H7 (cell line): ENCODE measurements around the gene ZSCAN10. TPM values are rescaled to one million over a fixed set of nuclear protein-coding genes. Genes with fewer than 3 reads are reported as not detected.

ENCODE experiments used
- DNase-seq: peaks from one replicate; pipeline ENCODE4 v3.0.0; 2012
- H3K27me3 ChIP-seq: 2 replicates; pipeline ENCODE4 v1.6.0; 2011; ENCODE audit warnings: mild to moderate bottlenecking, low read length; ENCODE audit not compliant: control insufficient read depth, insufficient read depth
- H3K36me3 ChIP-seq: replicated peaks from 2 replicates; pipeline ENCODE4 v1.5.1; 2011; ENCODE audit warnings: low read length; ENCODE audit not compliant: control insufficient read depth, insufficient read depth
- H3K4me3 ChIP-seq: 2 replicates; pipeline ENCODE4 v1.5.1; 2011; ENCODE audit warnings: low read depth, mild to moderate bottlenecking, control low read depth, low read length, moderate library complexity; ENCODE audit not compliant: insufficient read depth
- total RNA-seq: library from RNA; depleted of rRNA; stranded (reverse); fragments of >200 nt; shearing (Covaris generic); gene quantifications from 2 replicates; pipeline ENCODE4 v1.2.3, GENCODE V29; 2014

Gene ZSCAN10
- total RNA-seq, 1 experiment from 2014 or later, result 217 TPM

GRCh38 chr16:3106205-3106928 lies 7.3 kb upstream of the ZSCAN10 start:
- Histone ChIP-seq H3K36me3 (no peaks in the 10 kb centered on the region), H3K4me3 (peak overlapping the region; percentile 73), H3K27me3 (no peaks in the 10 kb centered on the region; the same call in 1 of the 2 replicates)
- peak; percentile 99 for DNase-seq

GRCh38 chr16:3101841-3102470 lies 2.9 kb upstream of the ZSCAN10 start:
- H3K27me3 ChIP-seq, result no peaks in the 10 kb centered on the region
- H3K36me3 ChIP-seq, result no peaks in the 10 kb centered on the region; the same call in 1 of the 2 replicates
- DNase-seq, result peak; percentile 86
- H3K4me3 ChIP-seq, result no peak overlapping the region

- Histone ChIP-seq H3K36me3 (peaks cover 3% of the 10 kb centered on the region), H3K4me3 (no peak overlapping the region), H3K27me3 (no peaks in the 10 kb centered on the region)
- DNase-seq, result peak; percentile 81
These were observed 2.1 kb upstream of the ZSCAN10 start for GRCh38 chr16:3101018-3101840.

- peaks cover 4% of the 10 kb centered on the region for H3K36me3 ChIP-seq
- no peaks in the 10 kb centered on the region for H3K27me3 ChIP-seq
- DNase-seq, result peak; percentile 98
- peak overlapping the region; percentile 89 for H3K4me3 ChIP-seq
These were observed 822 bp upstream of the ZSCAN10 start for GRCh38 chr16:3099732-3100499.

GRCh38 chr16:3099395-3099731 lies 269 bp upstream of the ZSCAN10 start:
- H3K27me3 ChIP-seq, result no peaks in the 10 kb centered on the region
- no peak for DNase-seq
- peaks cover 4% of the 10 kb centered on the region for H3K36me3 ChIP-seq
- peak overlapping the region; percentile 89 for H3K4me3 ChIP-seq

GRCh38 chr16:3097266-3097665 lies 1.8 kb downstream of the ZSCAN10 start:
- peak overlapping the region; percentile 89 for H3K4me3 ChIP-seq
- no peaks in the 10 kb centered on the region for H3K27me3 ChIP-seq

GRCh38 chr16:3096362-3096761 lies 2.7 kb downstream of the ZSCAN10 start:
- Histone ChIP-seq H3K36me3 (peaks cover 16% of the 10 kb centered on the region), H3K4me3 (no peak overlapping the region), H3K27me3 (no peaks in the 10 kb centered on the region)
- peak; percentile 23 for DNase-seq

More at GRCh38 chr16:3097266-3097665, 1.8 kb downstream of the ZSCAN10 start:
- H3K36me3 ChIP-seq, result peaks cover 9% of the 10 kb centered on the region
- DNase-seq, result peak; percentile 68

GRCh38 chr16:3095869-3096268 lies 3.2 kb downstream of the ZSCAN10 start:
- peak; percentile 80 for DNase-seq
- Histone ChIP-seq H3K4me3 (no peak overlapping the region), H3K27me3 (no peaks in the 10 kb centered on the region), H3K36me3 (peaks cover 21% of the 10 kb centered on the region)

GRCh38 chr16:3094289-3095027 lies 4.6 kb downstream of the ZSCAN10 start:
- H3K36me3 ChIP-seq, result peaks cover 22% of the 10 kb centered on the region
- no peaks in the 10 kb centered on the region for H3K27me3 ChIP-seq
- DNase-seq, result peak; percentile 88

GRCh38 chr16:3092501-3092941 lies 6.6 kb downstream of the ZSCAN10 start:
- Histone ChIP-seq H3K27me3 (no peaks in the 10 kb centered on the region), H3K4me3 (no peak overlapping the region), H3K36me3 (peaks cover 31% of the 10 kb centered on the region)
- DNase-seq, result peak; percentile 54

More at GRCh38 chr16:3094289-3095027, 4.6 kb downstream of the ZSCAN10 start:
- no peak overlapping the region for H3K4me3 ChIP-seq

- H3K27me3 ChIP-seq, result no peaks in the 10 kb centered on the region
- peaks cover 31% of the 10 kb centered on the region for H3K36me3 ChIP-seq
- no peak overlapping the region for H3K4me3 ChIP-seq
- DNase-seq, result no peak
These were observed 7.5 kb downstream of the ZSCAN10 start for GRCh38 chr16:3091551-3091950.

GRCh38 chr16:3089717-3090592 lies 9.1 kb downstream of the ZSCAN10 start:
- Histone ChIP-seq H3K36me3 (peaks cover 27% of the 10 kb centered on the region), H3K4me3 (no peak overlapping the region), H3K27me3 (no peaks in the 10 kb centered on the region)
- peak; percentile 54 for DNase-seq
